Neural progenitor cell (in vitro differentiated cells): ENCODE data around the gene S100A16. TPM values are rescaled to one million over a fixed set of nuclear protein-coding genes. Genes with fewer than 3 reads are reported as not detected.

Experiments used
- DNase-seq: peaks from one replicate; pipeline ENCODE4 v3.0.0-alpha.2; 2016; ENCODE audit warnings: low spot score
- H2AFZ ChIP-seq: fragments of 200-600 bp; sonication (generic); replicated peaks from 2 replicates; pipeline ENCODE4 v1.6.1; 2016; ENCODE audit warnings: antibody characterized with exemption
- H3F3A ChIP-seq: fragments of 200-600 bp; sonication (generic); 2 replicates; pipeline ENCODE4 v1.6.1; 2016; ENCODE audit warnings: antibody characterized with exemption, low read depth
- H3K27ac ChIP-seq: fragments of 200-600 bp; sonication (generic); 2 replicates; pipeline ENCODE4 v1.5.1; 2016; ENCODE audit warnings: mild to moderate bottlenecking
- H3K27me3 ChIP-seq: fragments of 200-600 bp; sonication (generic); 2 replicates; pipeline ENCODE4 v1.6.1; 2016; ENCODE audit warnings: mild to moderate bottlenecking, moderate library complexity
- H3K36me3 ChIP-seq: fragments of 200-600 bp; sonication (generic); 2 replicates; pipeline ENCODE4 v1.5.1; 2016
- H3K4me1 ChIP-seq: fragments of 200-600 bp; sonication (generic); 2 replicates; pipeline ENCODE4 v1.6.1; 2016; ENCODE audit warnings: mixed run types
- H3K4me2 ChIP-seq: fragments of 200-600 bp; sonication (generic); 2 replicates; pipeline ENCODE4 v1.6.1; 2016
- H3K4me3 ChIP-seq: fragments of 200-600 bp; sonication (generic); 2 replicates; pipeline ENCODE4 v1.5.1; 2016
- H3K79me2 ChIP-seq: fragments of 200-600 bp; sonication (generic); 2 replicates; pipeline ENCODE4 v1.6.1; 2016; ENCODE audit warnings: low read depth
- H3K9ac ChIP-seq: fragments of 200-600 bp; sonication (generic); 2 replicates; pipeline ENCODE4 v1.6.1; 2016
- H3K9me3 ChIP-seq: fragments of 200-600 bp; sonication (generic); 2 replicates; pipeline ENCODE4 v1.5.1; 2016; ENCODE audit warnings: low read depth
- H4K20me1 ChIP-seq: fragments of 200-600 bp; sonication (generic); 2 replicates; pipeline ENCODE4 v1.6.1; 2016; ENCODE audit warnings: low read depth
- H3K27ac Mint-ChIP-seq: 3 replicates; pipeline ENCODE4 v1.8.0; 2021; ENCODE audit warnings: mixed read lengths
- H3K27me3 Mint-ChIP-seq: 2 replicates; pipeline ENCODE4 v1.8.0; 2022; ENCODE audit warnings: low read depth, mild to moderate bottlenecking, inconsistent platforms, moderate library complexity, mixed read lengths; ENCODE audit not compliant: insufficient read depth
- H3K36me3 Mint-ChIP-seq: 3 replicates; pipeline ENCODE4 v1.8.0; 2021; ENCODE audit warnings: mixed read lengths
- H3K4me1 Mint-ChIP-seq: 3 replicates; pipeline ENCODE4 v1.8.0; 2021; ENCODE audit warnings: mixed read lengths
- H3K4me3 Mint-ChIP-seq: 3 replicates; pipeline ENCODE4 v1.8.0; 2021; ENCODE audit warnings: mild to moderate bottlenecking, moderate library complexity, mixed read lengths
- H3K9me3 Mint-ChIP-seq: 3 replicates; pipeline ENCODE4 v1.8.0; 2020; ENCODE audit warnings: mixed read lengths
- EZH2 ChIP-seq: fragments of 200-600 bp; sonication (generic); IDR thresholded peaks from 2 replicates; pipeline ENCODE4 v1.6.1; 2017; ENCODE audit warnings: antibody characterized with exemption, mild to moderate bottlenecking, moderate library complexity
- EZH2phosphoT487 ChIP-seq: fragments of 200-600 bp; sonication (generic); IDR thresholded peaks from 2 replicates; pipeline ENCODE4 v1.6.1; 2017; ENCODE audit warnings: antibody characterized with exemption
- total RNA-seq: library from RNA; depleted of rRNA; stranded (reverse); fragments of >200 nt; gene quantifications from 2 replicates; pipeline ENCODE4 v1.2.3, GENCODE V29; 2015; ENCODE audit warnings: low replicate concordance
- TF ChIP-seq, protein P1 (sequence below): fragments of 200-600 bp; sonication (generic); IDR thresholded peaks from 2 replicates; pipeline ENCODE4 v1.5.1; 2017; ENCODE audit warnings: antibody characterized with exemption, mild to moderate bottlenecking

The S100A16 gene
- total RNA-seq, 1 donor from 2014 or later = 13.1 TPM

DNA sequence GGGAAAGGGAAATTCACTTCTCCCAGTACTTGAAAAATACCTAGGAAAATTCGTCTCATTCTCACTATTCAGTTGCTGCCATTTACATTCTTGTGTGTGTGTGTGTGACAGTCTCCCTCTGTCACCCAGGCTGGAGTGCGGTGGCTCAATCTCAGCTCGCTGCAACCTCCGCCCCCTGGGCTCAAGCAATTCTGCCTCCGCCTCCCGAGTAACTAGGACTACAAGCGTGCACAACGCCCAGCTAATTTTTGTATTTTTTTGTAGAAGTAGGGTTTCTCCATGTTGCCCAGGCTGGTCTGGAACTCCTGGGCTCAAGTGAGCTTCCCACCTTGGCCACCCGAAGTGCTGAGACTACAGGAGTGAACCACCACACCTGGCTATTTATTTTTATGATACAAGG is 46.7 kb upstream of the S100A16 start:
- Histone ChIP-seq H3K4me2 (peak overlapping the region; percentile 85), H2AFZ (no peak overlapping the region), H3K36me3 (peaks cover 17% of the 10 kb centered on the region), H3K4me1 (peaks cover 5% of the 10 kb centered on the region), H3F3A (peaks cover 57% of the 10 kb centered on the region), H4K20me1 (peaks cover 19% of the 10 kb centered on the region), H3K4me3 (peak overlapping the region; percentile 72), H3K79me2 (peaks cover 14% of the 10 kb centered on the region), H3K9ac (peak overlapping the region; percentile 63), H3K27me3 (no peaks in the 10 kb centered on the region), H3K9me3 (no peaks in the 10 kb centered on the region), H3K27ac (no peak overlapping the region)
- peak overlapping the region; percentile 85 for H3K27ac Mint-ChIP-seq
- no peaks in the 10 kb centered on the region for H3K9me3 Mint-ChIP-seq
- H3K27me3 Mint-ChIP-seq = peaks cover 4% of the 10 kb centered on the region
- TF ChIP-seq, protein P1, sequence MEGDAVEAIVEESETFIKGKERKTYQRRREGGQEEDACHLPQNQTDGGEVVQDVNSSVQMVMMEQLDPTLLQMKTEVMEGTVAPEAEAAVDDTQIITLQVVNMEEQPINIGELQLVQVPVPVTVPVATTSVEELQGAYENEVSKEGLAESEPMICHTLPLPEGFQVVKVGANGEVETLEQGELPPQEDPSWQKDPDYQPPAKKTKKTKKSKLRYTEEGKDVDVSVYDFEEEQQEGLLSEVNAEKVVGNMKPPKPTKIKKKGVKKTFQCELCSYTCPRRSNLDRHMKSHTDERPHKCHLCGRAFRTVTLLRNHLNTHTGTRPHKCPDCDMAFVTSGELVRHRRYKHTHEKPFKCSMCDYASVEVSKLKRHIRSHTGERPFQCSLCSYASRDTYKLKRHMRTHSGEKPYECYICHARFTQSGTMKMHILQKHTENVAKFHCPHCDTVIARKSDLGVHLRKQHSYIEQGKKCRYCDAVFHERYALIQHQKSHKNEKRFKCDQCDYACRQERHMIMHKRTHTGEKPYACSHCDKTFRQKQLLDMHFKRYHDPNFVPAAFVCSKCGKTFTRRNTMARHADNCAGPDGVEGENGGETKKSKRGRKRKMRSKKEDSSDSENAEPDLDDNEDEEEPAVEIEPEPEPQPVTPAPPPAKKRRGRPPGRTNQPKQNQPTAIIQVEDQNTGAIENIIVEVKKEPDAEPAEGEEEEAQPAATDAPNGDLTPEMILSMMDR = no peak
- TF ChIP-seq EZH2phosphoT487 (no peak), EZH2 (no peak)
- no peak for DNase-seq
- peaks cover 20% of the 10 kb centered on the region for H3K4me1 Mint-ChIP-seq
- peaks cover 9% of the 10 kb centered on the region for H3K36me3 Mint-ChIP-seq
- H3K4me3 Mint-ChIP-seq = peak overlapping the region; percentile 97

DNA sequence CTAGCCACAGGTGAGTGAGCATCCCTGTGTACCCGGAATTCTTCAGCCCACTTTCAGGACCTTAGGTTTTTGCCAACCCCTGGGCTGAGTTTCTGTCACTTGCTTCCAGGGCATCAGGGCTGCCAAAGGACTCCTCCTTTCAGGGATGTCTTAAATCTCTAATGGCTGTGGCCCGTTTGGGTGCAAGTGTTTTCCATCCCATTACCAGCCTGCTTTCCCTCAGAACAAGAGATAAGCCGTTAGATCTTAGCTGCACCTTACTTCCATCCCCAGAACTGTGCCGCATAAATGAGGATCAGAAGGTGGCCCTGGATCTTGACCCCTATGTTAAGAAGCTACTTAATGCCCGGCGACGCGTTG is 46.2 kb upstream of the S100A16 start:
- H3K9me3 Mint-ChIP-seq = no peaks in the 10 kb centered on the region
- TF ChIP-seq EZH2 (no peak), EZH2phosphoT487 (no peak)
- TF ChIP-seq, protein P1 = no peak
- Histone ChIP-seq H3K9ac (peak overlapping the region; percentile 63), H3F3A (peaks cover 52% of the 10 kb centered on the region), H3K27ac (no peak overlapping the region), H3K36me3 (peaks cover 15% of the 10 kb centered on the region), H3K4me2 (peak overlapping the region; percentile 85), H2AFZ (no peak overlapping the region), H3K4me1 (peaks cover 5% of the 10 kb centered on the region), H3K79me2 (peaks cover 14% of the 10 kb centered on the region), H3K27me3 (no peaks in the 10 kb centered on the region), H3K4me3 (peak overlapping the region; percentile 72), H3K9me3 (no peaks in the 10 kb centered on the region), H4K20me1 (peaks cover 19% of the 10 kb centered on the region)
- peaks cover 20% of the 10 kb centered on the region for H3K4me1 Mint-ChIP-seq
- H3K27ac Mint-ChIP-seq = peak overlapping the region; percentile 53
- H3K27me3 Mint-ChIP-seq = peaks cover 4% of the 10 kb centered on the region
- H3K36me3 Mint-ChIP-seq = peaks cover 8% of the 10 kb centered on the region
- peak; percentile 9 for DNase-seq
- H3K4me3 Mint-ChIP-seq = peak overlapping the region; percentile 97

DNA sequence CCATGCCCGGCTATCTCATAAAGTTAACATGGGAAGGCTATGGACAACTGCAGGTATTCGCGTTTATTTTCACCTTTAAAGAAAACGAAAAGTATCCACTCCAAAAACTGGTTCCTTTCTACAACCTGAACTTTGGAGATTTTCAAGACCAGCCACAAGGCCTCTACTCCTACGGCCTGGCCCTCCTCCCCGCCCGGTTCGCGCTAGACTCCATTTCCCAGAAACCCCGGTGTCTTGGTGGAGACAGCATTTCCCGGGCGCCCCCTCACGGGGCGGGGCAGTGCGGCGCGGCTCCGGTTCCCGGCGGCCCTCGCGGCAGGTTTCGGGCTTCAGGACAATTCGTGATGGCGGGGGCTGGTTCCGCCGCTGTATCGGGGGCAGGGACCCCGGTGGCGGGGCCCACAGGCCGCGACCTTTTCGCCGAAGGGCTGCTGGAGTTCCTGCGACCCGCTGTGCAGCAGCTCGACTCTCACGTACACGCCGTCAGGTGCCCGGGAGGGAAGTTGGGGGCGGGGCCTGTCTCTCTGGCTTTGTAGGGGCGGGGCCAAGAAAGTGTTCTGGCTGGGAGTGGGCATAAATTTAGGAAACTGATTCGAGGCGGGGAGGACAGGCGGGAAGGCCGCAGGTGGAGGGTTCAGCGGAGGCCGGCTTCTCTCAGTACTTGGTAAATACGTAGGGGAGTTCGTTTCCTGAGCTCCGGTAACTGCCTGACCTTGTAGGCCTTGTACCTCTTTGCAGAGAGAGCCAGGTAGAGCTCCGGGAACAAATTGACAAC is 45.6 kb upstream of the S100A16 start, which contains the start of gene SNAPIN:
Gene SNAPIN (plus strand): TSS at position 304 of the 775 bp plus-strand sequence. CDS start 41 bp downstream, at position 345.
- peaks cover 4% of the 10 kb centered on the region for H3K27me3 Mint-ChIP-seq
- Histone ChIP-seq H3K4me2 (peak within 1 kb of the TSS; percentile 85), H2AFZ (peak within 1 kb of the TSS; percentile 86), H3K4me3 (peak within 1 kb of the TSS; percentile 72), H3K4me1 (peaks cover 5% of the 10 kb centered on the region), H4K20me1 (peaks cover 19% of the 10 kb centered on the region), H3K9ac (peak within 1 kb of the TSS; percentile 63), H3K9me3 (no peaks in the 10 kb centered on the region), H3K27ac (peak within 1 kb of the TSS; percentile 58), H3F3A (peaks cover 46% of the 10 kb centered on the region), H3K36me3 (peaks cover 11% of the 10 kb centered on the region), H3K27me3 (no peaks in the 10 kb centered on the region), H3K79me2 (peaks cover 14% of the 10 kb centered on the region)
- DNase-seq = peak; percentile 95
- peaks cover 8% of the 10 kb centered on the region for H3K36me3 Mint-ChIP-seq
- no peak for TF ChIP-seq EZH2phosphoT487
- no peak for TF ChIP-seq EZH2
- TF ChIP-seq, protein P1 = peak; percentile 25
- no peaks in the 10 kb centered on the region for H3K9me3 Mint-ChIP-seq
- peak within 1 kb of the TSS; percentile 85 for H3K27ac Mint-ChIP-seq
- H3K4me3 Mint-ChIP-seq = peak within 1 kb of the TSS; percentile 97
- peaks cover 20% of the 10 kb centered on the region for H3K4me1 Mint-ChIP-seq
